Activated naive CD4-positive, alpha-beta T cell treated with anti-CD3 and anti-CD28 coated beads, Interleukin-2, amount 50 U/mL, for 24 hours (primary cell): ENCODE results near the gene LLGL1.
"Not testable (repeated sequence)": the region's sequence is repeated elsewhere in the genome, so short reads cannot be mapped to it uniquely, and the experiment has no call there.

Experiments
- H3K27ac Mint-ChIP-seq: one replicate; pipeline ENCODE4 v1.8.0; 2021; ENCODE audit warnings: mild to moderate bottlenecking, mixed read lengths
- H3K27me3 Mint-ChIP-seq: one replicate; pipeline ENCODE4 v1.8.0; 2021; ENCODE audit warnings: mixed read lengths
- H3K36me3 Mint-ChIP-seq: one replicate; pipeline ENCODE4 v1.8.0; 2021; ENCODE audit warnings: mixed read lengths
- H3K4me1 Mint-ChIP-seq: one replicate; pipeline ENCODE4 v1.8.0; 2021; ENCODE audit warnings: mixed read lengths
- H3K4me3 Mint-ChIP-seq: one replicate; pipeline ENCODE4 v1.8.0; 2021; ENCODE audit warnings: mild to moderate bottlenecking, mixed read lengths
- H3K9me3 Mint-ChIP-seq: one replicate; pipeline ENCODE4 v1.8.0; 2021; ENCODE audit warnings: mixed read lengths

The LLGL1 gene

DNA sequence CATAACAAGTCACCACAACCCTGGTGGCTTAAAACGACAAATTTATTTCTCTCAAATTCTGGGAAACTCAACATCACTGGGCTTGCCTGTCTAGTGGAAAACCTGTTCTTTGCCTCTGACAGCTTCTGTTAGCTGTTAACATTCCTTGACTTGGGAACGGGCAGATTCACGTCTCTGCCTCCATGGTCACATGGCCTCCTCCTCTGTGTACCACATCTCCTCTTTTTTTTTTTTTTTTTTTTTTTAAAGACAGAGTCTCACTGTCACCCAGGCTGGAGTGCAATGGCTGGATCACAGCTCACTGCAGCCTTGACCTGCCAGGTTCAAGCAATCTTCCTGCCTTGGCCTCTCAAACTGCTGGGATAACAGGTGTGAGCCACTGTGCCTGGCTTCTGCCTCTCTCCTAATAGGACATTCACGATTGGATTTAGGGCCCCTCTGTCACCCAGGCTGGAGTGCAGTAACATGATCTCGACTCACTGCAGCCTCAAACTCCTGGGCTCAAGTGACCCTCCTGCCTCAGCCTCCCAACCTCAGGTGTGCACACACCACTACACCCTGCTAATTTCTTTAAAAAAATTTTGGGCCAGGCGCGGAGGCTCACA lies 11.7 kb upstream of the LLGL1 start:
- no peak overlapping the region for H3K27ac Mint-ChIP-seq
- no peaks in the 10 kb centered on the region for H3K27me3 Mint-ChIP-seq

DNA sequence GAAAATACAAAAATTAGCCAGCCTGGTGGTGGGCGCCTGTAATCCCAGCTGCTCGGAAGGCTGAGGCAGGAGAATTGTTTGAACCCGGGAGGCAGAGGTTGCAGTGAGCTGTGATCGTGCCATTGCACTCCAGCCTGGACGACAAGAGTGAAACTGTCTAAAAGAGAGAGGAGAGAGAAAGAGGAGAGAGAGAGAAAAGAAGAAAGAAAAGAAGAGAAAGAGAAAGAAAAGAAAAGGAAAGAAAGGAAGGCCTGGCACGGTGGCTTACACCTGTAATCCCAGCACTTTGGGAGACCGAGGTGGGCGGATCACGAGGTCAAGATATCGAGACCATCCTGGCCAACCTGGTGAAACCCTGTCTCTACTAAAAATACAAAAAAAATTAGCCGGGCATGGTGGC lies 8.5 kb upstream of the LLGL1 start:
- H3K4me3 Mint-ChIP-seq, H3K36me3 Mint-ChIP-seq, H3K27ac Mint-ChIP-seq, H3K27me3 Mint-ChIP-seq, H3K9me3 Mint-ChIP-seq, H3K4me1 Mint-ChIP-seq: not testable (repeated sequence)

More for the DNA sequence above, 11.7 kb upstream of the LLGL1 start:
- Mint-ChIP-seq H3K36me3 (peaks cover 5% of the 10 kb centered on the region), H3K9me3 (no peaks in the 10 kb centered on the region), H3K4me1 (no peaks in the 10 kb centered on the region), H3K4me3 (no peak overlapping the region)

DNA sequence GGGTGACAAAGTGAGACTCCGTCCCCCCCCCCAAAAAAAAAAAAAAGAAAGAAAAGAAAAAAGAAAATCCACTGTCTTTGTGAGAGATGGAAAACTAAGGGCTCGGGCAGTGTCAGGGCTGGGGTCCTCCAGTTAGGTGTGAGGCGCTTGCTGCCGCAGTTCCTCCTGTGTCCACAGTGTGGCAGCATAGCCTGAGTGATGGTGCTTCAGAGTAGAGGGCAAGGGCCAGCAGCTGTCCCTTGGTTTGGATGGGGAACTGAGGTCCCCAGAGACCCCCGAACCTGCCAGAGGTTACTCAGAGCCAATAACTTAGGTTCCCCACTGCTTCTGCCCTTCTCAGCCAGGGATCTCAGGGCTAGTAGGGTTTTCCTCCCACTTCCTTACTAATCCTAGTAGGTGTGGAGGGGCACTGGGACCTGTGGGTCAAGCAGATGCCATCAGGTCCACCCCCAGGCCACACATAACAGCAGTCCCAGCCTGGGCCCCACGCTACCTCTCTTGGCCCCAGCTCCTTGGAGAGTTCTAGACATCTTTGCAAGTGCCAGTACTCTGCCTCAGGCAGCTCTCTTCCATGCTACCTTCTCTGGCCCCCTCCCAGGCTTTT lies 7.9 kb upstream of the LLGL1 start:
- no peaks in the 10 kb centered on the region for H3K27me3 Mint-ChIP-seq
- no peak overlapping the region for H3K4me3 Mint-ChIP-seq
- no peaks in the 10 kb centered on the region for H3K4me1 Mint-ChIP-seq
- H3K9me3 Mint-ChIP-seq = no peaks in the 10 kb centered on the region
- peak overlapping the region; percentile 71 for H3K27ac Mint-ChIP-seq
- H3K36me3 Mint-ChIP-seq = no peaks in the 10 kb centered on the region

DNA sequence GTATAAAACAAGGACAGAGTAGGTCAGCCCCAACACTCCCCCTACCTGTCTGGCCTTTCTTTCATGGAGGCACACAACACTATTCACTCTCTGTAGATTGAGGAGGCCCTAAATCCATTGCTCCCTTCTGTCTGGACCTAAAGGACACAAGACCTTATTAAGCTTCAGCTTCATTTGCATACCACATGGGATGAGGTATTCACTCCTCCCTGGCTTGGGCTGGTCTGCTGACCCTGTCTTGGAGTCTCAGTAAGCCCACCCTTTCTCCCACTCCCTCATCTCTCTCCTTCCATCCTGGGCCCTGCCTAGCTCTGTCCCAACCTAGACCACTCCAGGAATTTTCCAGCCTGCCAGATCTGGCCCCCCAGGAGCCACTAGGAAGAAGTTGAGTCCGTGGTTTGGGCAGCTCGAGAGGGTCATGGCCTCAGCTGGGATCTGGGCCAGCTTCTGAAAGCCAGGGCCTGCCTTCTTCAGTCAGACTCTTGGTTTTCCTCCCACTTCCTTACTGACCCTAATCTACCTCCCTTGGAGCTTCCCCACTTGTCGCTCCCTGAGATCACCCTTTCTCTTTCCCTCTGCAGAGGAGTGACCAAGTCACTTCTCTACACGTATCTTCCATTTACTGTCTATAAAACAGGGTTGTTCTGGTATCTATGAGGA lies 6.5 kb upstream of the LLGL1 start:
- no peaks in the 10 kb centered on the region for H3K27me3 Mint-ChIP-seq
- no peaks in the 10 kb centered on the region for H3K9me3 Mint-ChIP-seq
- H3K27ac Mint-ChIP-seq = no peak overlapping the region
- no peaks in the 10 kb centered on the region for H3K36me3 Mint-ChIP-seq
- no peak overlapping the region for H3K4me3 Mint-ChIP-seq
- H3K4me1 Mint-ChIP-seq = no peaks in the 10 kb centered on the region

DNA sequence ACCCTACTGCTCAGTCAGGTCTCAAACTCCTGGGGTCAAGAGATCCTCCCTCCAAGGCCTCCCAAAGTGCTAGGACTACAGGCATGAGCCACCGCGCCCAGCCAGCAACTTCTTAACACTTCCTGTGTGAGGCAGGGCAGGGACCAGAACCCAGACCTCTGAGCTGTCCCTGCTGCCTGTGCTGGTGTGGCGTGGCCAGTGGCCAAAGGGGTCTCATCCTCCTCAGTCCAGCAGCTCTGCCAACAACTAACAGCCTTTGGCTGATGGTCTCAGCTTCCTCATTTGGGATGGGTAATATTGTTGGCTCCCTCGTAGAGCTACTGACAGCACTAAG lies 1.4 kb upstream of the LLGL1 start:
- Mint-ChIP-seq H3K36me3 (no peaks in the 10 kb centered on the region), H3K4me1 (peaks cover 27% of the 10 kb centered on the region), H3K9me3 (no peaks in the 10 kb centered on the region), H3K4me3 (no peak overlapping the region), H3K27ac (no peak overlapping the region), H3K27me3 (no peaks in the 10 kb centered on the region)

DNA sequence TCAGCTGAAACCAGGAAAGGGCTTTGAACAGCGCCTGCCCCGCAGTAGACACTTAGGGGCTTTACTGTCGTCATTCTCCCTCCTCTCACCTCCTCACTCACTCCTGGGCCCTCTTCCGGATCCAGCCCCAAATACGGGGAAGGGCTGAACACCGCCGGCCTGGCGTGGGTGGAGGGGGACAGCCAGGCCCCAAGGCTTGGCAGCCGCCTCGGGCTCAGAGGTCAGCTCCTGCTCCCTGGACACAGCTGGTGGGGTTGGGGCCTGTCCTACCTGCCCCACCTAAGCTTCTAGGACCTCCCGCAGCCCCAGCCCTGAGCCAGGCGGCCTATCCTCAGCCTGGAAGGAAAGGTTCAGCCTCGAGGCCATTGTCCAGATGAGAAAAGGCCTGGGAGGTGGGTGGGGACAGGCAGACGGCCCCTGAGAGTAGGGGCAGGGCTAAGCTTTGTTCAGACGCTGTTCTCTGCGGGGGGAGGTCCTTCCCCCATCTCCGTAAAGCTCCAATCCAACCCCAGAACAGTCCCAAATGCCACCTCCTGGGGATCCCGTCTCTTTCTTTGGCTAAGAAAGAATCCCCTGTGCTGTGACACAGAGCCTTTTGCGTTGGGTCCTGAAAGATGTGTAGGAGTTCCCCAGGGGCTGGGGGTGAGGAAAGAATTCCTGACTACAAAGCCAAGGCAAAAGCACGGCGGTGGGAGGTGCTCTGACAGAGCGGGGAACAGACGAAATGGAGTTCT lies 881 bp upstream of the LLGL1 start:
- H3K27me3 Mint-ChIP-seq = no peaks in the 10 kb centered on the region
- H3K27ac Mint-ChIP-seq = no peak overlapping the region

DNA sequence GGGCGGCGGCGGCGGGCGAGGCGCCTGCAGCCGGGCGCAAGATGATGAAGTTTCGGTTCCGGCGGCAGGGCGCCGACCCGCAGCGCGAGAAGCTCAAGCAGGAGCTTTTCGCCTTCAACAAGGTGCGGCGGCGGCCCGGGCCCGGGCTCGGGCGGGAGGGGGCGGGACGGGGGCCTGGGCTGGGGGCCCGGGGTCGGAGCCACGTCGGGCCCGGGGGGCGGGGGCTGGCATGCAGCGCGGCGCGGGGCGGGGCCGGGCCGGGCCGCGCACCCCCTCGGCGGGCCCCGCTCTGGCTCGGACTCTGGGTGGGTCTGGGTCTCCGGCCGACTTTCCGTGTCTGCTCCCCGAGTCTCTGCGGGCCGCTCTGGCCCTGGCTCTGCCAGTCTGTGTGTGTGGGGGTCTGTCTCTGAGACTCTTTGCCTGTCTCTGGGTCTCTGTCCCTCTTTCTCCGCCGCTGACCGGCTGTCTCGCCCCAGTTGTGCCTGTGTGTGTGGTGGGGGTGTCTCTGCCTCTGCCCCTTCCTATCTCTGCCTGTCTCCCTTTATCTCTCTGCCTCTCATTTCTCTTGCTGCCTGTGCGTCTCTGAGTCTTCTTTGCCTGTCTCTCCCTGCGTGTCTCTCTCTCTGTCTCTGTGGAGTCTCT lies 328 bp downstream of the LLGL1 start:
- Mint-ChIP-seq H3K4me3 (peak overlapping the region; percentile 94), H3K27me3 (no peaks in the 10 kb centered on the region), H3K9me3 (no peaks in the 10 kb centered on the region), H3K4me1 (peaks cover 29% of the 10 kb centered on the region), H3K27ac (peak overlapping the region; percentile 80), H3K36me3 (no peaks in the 10 kb centered on the region)

More for the DNA sequence above, 881 bp upstream of the LLGL1 start:
- H3K4me3 Mint-ChIP-seq = peak overlapping the region; percentile 81
- no peaks in the 10 kb centered on the region for H3K9me3 Mint-ChIP-seq
- no peaks in the 10 kb centered on the region for H3K36me3 Mint-ChIP-seq
- H3K4me1 Mint-ChIP-seq = peaks cover 29% of the 10 kb centered on the region

DNA sequence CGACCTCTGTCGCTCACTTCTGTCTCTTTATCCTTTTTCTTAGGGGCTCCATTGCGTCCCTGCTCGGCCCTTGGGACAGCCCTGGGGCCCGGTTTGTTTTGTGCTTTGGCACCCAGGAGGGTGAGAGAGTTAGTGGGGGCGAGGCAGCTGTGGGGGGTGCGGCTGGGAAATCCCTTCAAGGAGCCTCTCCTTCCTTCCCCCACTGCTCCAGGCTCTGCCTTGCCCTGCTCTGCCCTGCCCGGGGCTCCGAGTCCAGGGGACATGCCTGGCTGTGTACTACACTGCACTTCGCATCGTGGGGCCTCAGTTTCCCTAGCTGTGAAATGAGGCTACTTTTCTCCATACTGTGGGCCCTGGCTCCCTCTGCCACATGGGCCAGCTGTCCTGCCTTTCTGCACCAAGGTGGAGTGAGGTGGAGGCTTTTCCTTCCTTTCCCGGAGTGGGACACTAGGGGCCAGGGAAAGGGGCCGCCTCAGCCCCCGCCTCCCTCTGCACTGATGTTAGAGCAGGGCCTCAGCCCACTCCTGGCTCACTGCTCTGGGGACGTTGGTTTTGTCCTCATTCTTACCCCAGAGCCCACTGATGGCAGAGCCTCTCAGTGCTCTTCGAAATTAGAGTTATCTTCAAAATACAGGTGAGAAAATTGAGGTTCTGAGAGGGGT lies 980 bp downstream of the LLGL1 start:
- Mint-ChIP-seq H3K27ac (peak overlapping the region; percentile 80), H3K9me3 (no peaks in the 10 kb centered on the region), H3K27me3 (no peaks in the 10 kb centered on the region), H3K36me3 (no peaks in the 10 kb centered on the region), H3K4me3 (peak overlapping the region; percentile 94), H3K4me1 (peaks cover 29% of the 10 kb centered on the region)

DNA sequence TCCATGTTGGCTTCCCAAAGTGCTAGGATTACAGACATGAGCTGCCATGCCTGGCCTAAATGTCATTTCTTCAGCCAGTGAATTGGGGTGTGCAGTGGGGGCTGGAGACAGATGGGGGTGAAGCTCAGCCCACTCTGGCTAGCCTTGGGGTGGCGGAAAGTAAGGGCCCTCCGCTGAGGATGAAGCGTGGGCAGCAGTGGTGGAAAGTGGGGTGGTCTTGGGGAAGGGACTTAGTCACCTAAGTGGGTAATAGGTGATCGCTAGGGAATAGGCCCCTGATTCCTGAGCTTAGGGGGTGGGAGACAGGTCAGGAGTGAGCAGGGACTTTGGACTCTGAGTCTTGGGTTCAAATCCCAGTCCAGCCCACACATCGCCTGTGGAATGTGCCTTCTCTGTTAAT lies 2.2 kb downstream of the LLGL1 start:
- Mint-ChIP-seq H3K4me1 (peaks cover 29% of the 10 kb centered on the region), H3K9me3 (no peaks in the 10 kb centered on the region), H3K27me3 (no peaks in the 10 kb centered on the region), H3K36me3 (no peaks in the 10 kb centered on the region), H3K27ac (no peak overlapping the region), H3K4me3 (no peak overlapping the region)

DNA sequence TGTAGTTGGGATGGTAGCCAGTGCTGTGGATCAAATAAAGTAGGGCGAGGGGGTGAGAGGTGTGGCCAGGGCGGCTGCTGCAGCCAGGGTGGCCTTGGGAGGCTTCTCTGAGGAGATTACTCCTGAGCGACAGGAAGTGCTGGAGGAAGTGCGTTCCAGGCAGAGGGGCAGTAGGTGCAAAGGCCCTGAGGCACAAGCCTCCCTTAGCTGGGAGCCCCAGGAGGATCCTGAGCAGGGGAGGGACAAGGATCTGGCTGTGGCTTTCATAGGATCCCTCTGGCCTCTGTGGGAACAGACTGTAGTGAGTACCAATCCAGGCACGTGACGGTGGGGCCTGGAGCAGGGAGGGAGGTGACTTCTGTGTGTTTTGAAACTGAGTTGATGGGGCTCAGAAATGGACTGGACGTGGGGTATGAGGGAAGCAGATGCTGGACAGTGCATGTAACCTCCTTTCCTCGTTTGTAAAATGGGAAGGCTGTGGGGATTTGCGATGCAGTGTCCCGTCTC lies 2.8 kb downstream of the LLGL1 start:
- Mint-ChIP-seq H3K4me3 (no peak overlapping the region), H3K27ac (no peak overlapping the region), H3K4me1 (peaks cover 29% of the 10 kb centered on the region), H3K36me3 (no peaks in the 10 kb centered on the region), H3K27me3 (no peaks in the 10 kb centered on the region), H3K9me3 (no peaks in the 10 kb centered on the region)

DNA sequence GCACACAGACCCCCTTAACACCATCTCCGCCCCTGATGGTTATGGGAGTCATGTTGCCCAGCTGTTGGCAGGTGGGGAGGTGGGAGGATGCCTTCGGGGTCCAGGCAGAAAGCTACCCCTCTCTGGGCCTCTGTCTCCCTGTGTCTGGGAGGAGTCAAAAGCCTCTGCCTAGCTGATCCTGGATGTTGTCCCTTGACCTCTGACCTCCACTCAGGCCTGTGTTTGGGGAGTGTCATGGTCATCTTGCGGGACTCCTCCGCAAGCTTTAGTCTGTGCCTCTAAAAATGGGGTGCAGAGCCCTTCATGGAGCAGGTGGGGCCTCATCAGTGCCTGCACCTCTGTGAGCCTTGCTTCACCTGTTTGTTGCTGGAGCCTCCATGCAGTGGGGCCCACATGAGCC lies 3.8 kb downstream of the LLGL1 start:
- no peaks in the 10 kb centered on the region for H3K36me3 Mint-ChIP-seq
- no peaks in the 10 kb centered on the region for H3K9me3 Mint-ChIP-seq
- peaks cover 29% of the 10 kb centered on the region for H3K4me1 Mint-ChIP-seq
- no peak overlapping the region for H3K27ac Mint-ChIP-seq
- no peaks in the 10 kb centered on the region for H3K27me3 Mint-ChIP-seq
- H3K4me3 Mint-ChIP-seq = no peak overlapping the region

DNA sequence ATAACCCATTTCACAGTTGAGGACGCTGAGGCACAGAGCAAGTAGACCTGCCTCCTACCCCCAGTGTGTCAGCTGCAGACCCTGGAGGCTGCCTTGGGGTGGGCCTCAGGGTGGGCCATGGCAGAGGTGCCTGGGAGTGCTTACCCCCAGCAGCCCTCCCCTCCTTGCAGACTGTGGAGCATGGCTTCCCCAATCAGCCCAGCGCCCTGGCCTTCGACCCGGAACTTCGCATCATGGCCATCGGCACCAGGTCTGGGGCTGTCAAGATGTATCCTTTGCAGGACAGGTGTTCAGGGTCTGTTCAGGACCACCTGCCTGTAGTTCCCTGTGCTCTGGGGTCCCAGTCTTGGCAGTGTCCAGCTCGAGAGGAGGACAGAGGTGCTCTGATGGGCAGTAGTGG lies 4.3 kb downstream of the LLGL1 start:
- Mint-ChIP-seq H3K36me3 (no peaks in the 10 kb centered on the region), H3K4me1 (peaks cover 29% of the 10 kb centered on the region), H3K4me3 (no peak overlapping the region), H3K9me3 (no peaks in the 10 kb centered on the region), H3K27ac (no peak overlapping the region), H3K27me3 (no peaks in the 10 kb centered on the region)

DNA sequence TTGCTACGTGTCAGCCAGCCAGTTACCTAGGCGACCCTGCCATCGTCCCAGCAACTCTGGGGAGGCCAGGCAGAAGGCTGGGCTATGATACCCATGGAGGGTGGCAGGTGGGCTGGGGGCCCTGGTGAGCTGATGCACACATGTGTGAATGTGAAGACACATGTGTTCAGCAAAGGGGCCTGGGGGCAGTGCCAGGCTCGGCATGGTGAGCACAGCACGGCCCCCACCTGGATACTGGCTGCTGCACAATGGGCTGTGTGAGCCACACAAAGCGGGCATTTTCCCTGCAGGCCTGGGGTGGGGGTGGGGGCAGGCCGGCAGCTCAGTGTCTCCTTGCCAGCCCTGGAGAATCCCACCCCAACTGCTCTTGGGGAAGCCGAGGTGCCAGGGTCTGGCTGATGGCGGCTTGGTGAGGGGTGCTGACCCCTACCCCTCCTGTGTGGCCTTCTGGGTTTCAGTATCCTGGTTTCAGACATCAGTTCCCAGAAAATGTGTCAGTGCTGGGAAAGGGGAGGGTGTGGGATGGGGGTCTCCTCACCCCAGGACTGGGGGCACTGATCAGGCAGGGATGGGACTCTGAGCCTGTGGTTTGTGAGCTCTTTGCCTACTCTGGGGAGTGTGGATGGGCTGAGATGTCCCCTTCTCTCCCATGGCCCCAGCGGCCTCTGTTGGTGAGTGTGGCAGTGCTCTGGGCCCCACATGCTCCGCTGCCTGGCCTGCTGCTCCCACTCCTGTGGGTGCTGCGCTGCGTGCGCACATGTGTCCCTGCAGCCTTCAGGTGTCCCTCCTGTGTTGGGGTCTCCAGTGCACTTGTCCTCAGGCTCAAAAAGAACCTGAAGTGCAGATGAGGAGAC lies 5.1 kb downstream of the LLGL1 start:
- no peaks in the 10 kb centered on the region for H3K9me3 Mint-ChIP-seq
- no peaks in the 10 kb centered on the region for H3K36me3 Mint-ChIP-seq
- H3K27ac Mint-ChIP-seq = no peak overlapping the region
- H3K4me3 Mint-ChIP-seq = no peak overlapping the region
- H3K27me3 Mint-ChIP-seq = no peaks in the 10 kb centered on the region
- H3K4me1 Mint-ChIP-seq = peaks cover 29% of the 10 kb centered on the region

DNA sequence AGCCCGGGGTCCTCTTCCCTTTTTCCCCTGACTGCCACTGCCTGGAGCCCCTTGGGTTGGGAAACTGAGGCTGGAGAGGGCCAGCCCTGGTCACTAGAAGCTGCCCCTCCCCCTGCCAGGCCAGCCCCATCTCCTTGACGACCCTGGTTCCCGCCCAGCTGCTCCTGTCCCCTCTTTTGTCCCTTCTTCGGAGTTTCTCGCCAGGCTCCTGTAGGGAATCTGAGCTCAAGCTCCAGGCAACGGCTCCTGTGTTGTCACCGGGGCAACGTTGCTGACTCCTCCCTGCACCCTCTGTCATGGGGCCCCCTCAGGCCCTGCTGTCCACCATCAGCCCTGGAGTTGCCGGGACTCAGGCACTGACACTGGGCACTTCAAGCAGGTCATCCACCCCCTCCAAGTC lies 5.7 kb downstream of the LLGL1 start:
- H3K4me3 Mint-ChIP-seq = no peak overlapping the region
- H3K9me3 Mint-ChIP-seq = no peaks in the 10 kb centered on the region
- H3K27me3 Mint-ChIP-seq = no peaks in the 10 kb centered on the region
- peaks cover 25% of the 10 kb centered on the region for H3K4me1 Mint-ChIP-seq
- no peaks in the 10 kb centered on the region for H3K36me3 Mint-ChIP-seq
- H3K27ac Mint-ChIP-seq = no peak overlapping the region
